GM18507 (cell line): ENCODE measurements around the gene ATP8B2.
"Not testable (repeated sequence)": the region's sequence is repeated elsewhere in the genome, so short reads cannot be mapped to it uniquely, and the experiment has no call there.

Experiments used
- DNase-seq: peaks from one replicate; pipeline ENCODE4 v3.0.0; 2011; ENCODE audit warnings: low read depth; ENCODE audit not compliant: insufficient read length; ENCODE audit errors: extremely low spot score
- FAIRE-seq: peaks from 2 replicates; lab custom pipeline; 2011; peaks lifted over from hg19 to GRCh38; lab: Jason Lieb, UNC

ATP8B2 gene

GRCh38 chr1:154323493-154323892 is 1.8 kb upstream of the ATP8B2 start:
- no peak for FAIRE-seq

GRCh38 chr1:154324241-154324640 is 1.1 kb upstream of the ATP8B2 start:
- DNase-seq (no peak), FAIRE-seq (no peak)

More at GRCh38 chr1:154323493-154323892, 1.8 kb upstream of the ATP8B2 start:
- no peak for DNase-seq

GRCh38 chr1:154325583-154326545 is 539 bp downstream of the ATP8B2 start:
- FAIRE-seq: no peak
- DNase-seq: no peak

- no peak for FAIRE-seq
- DNase-seq: no peak
Observed at GRCh38 chr1:154326546-154327465, 1.5 kb downstream of the ATP8B2 start.

GRCh38 chr1:154327466-154328317 is 2.4 kb downstream of the ATP8B2 start:
- no peak for FAIRE-seq
- no peak for DNase-seq

- FAIRE-seq: peak; percentile 18
- no peak for DNase-seq
Observed at GRCh38 chr1:154328318-154329151, 3.2 kb downstream of the ATP8B2 start.

- DNase-seq: no peak
- no peak for FAIRE-seq
Observed at GRCh38 chr1:154329152-154329521, 3.8 kb downstream of the ATP8B2 start.

GRCh38 chr1:154329551-154330131 is 4.3 kb downstream of the ATP8B2 start:
- no peak for FAIRE-seq
- DNase-seq: no peak

GRCh38 chr1:154330669-154331068 is 5.3 kb downstream of the ATP8B2 start:
- no peak for FAIRE-seq
- no peak for DNase-seq

- no peak for DNase-seq
- FAIRE-seq: no peak
Observed at GRCh38 chr1:154334079-154335024, 9.0 kb downstream of the ATP8B2 start.

- DNase-seq (peak; percentile 79), FAIRE-seq (peak; percentile 89)
Observed at GRCh38 chr1:154335025-154335714, 9.8 kb downstream of the ATP8B2 start.

GRCh38 chr1:154337253-154337894 is 12.0 kb downstream of the ATP8B2 start:
- no peak for FAIRE-seq

GRCh38 chr1:154338875-154339274 is 13.6 kb downstream of the ATP8B2 start:
- DNase-seq: no peak
- no peak for FAIRE-seq

More at GRCh38 chr1:154337253-154337894, 12.0 kb downstream of the ATP8B2 start:
- no peak for DNase-seq

- FAIRE-seq, DNase-seq: not testable (repeated sequence)
Observed at GRCh38 chr1:154341366-154341765, 16.0 kb downstream of the ATP8B2 start.

GRCh38 chr1:154342132-154342531 is 16.8 kb downstream of the ATP8B2 start:
- FAIRE-seq (no peak), DNase-seq (no peak)
